NCI-H526 treated with DMSO at 0.1 percent for 48 hours (cell line): ENCODE data around the gene PARVG.

ENCODE experiments used
- DNase-seq: peaks from one replicate; lab custom pipeline; 2025; lab: John Stamatoyannopoulos, UW

PARVG gene

GRCh38 chr22:44242946-44243724, 62.4 kb downstream of the PARVG start:
- DNase-seq: no peak

GRCh38 chr22:44243761-44244160, 63.0 kb downstream of the PARVG start:
- DNase-seq: no peak

- DNase-seq: no peak
Measured at GRCh38 chr22:44244265-44244822, 63.6 kb downstream of the PARVG start.

DNA sequence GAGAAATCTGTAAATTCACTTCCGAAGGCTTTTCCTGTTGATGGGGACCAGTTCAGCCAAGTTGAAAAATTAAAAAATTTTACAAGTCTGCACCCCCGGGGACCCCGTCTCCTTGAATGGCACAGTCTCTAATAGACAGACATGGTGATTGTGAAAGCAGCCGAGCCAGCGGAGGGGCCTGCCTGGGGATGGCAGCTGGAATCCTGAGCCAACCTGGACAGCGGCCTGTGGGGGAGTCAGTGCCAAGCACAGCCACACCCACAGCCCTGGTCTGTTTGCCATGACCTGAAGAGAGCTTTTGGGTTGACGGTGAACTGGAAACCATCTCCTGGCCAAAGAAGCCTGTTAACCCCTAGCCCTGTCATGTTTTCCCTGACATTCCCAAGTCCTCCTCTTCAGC, 64.7 kb downstream of the PARVG start:
- DNase-seq: no peak

- DNase-seq: no peak
Measured at GRCh38 chr22:44245867-44246266, 65.1 kb downstream of the PARVG start.

- no peak for DNase-seq
Measured at GRCh38 chr22:44246615-44247326, 66.0 kb downstream of the PARVG start.

DNA sequence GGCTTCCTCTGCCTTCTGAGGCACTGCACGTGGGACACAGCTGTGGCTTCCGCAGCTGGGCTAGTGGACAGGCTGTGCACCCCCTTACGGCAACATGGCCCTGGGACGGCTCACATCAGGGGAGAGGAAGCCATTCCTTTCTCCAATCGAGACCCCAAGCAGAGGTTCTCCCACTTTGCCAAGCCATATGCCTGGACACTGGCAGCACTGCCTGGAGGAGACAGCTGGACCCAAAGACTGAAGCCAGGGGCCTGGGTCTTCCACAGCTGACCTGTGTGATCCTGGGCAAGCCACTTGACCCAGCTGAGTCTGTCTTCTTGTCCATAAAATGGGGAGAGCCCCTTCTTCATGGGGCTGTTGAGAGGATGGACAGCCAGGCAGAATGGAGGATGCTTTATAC, 66.6 kb downstream of the PARVG start:
- no peak for DNase-seq

DNA sequence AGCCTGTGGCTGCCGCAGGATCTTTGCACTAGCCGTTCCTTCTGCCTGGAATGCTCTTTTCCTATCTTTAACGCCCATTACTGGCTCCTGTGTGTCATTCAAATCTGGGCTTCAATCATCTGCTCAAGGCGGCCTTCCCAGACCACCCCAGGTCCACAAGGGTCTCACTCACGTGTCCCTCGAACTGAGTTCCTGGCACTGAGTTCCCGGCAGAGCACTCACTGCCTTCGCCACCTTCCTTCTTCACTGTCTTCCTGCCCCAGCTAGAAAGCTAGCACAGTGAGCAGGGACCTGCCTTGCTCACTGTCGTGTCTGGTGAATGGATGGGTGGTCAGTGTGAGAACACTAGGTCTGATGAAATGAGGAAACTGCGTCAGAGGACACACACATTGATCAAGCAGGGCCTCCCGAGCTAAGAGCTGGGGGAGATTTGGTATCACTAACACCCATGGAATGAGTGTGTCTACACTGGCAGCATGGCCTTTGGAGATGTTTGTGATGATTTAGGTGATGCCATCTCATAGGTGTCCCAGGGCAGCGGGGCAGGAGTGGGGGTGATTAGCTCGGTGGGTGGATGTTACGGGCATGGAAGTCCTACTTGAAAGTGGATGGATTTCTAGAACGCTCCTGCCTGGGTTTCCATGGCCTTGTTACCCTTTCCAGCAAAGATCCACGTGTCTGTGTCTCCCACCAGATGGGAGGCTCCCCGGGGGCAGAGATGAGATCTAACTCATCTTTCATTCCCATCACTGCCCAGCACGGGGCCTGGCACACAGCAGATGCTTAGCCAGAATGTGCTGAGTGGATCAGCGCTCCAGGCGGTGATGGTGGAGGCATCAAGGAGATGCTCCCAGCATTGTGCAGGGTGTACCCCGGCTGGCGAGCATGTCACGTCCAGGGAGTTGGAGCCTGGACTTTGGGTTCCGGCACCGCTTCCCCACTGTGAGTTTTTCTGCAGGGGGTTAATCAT, 67.5 kb downstream of the PARVG start:
- DNase-seq: no peak

DNA sequence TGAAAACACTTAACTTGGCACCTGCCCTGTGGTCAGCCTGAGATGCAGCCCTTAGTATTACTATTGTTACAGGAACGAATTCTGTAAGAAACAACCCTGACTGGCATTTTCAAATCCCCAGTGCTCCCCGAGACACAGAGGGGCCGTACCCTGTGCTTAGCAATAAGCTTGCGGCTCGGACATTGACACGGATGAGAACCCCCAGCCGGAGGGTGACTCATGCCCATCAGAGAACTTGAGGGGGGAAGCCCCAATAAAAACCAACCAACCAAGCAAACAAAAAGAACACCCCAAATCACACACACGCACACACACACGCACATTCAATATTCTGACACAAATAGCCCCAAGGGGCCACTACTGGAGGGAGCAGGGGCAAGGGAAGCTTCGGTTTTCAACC, 68.2 kb downstream of the PARVG start:
- no peak for DNase-seq

- no peak for DNase-seq
Measured at GRCh38 chr22:44249376-44250147, 68.8 kb downstream of the PARVG start.

DNA sequence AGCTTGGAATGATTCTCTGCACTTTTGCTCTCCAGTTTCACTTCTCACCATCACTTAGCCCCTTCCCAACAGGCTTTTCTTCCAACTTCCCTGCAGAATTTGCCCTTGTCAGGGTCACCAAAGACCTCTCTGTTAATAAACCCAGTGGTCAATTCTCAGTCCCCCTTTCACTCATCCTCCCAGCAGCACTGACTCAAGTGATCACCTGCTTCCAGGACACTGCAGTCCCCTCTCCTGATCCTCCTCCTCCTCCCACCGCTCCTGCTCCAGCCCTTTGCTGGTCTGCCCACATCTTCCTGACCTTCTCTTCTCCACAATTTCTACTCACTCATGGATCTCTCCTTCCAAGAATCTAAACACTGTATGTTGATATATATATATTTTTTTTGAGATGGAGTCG, 74.1 kb downstream of the PARVG start:
- DNase-seq: no peak

GRCh38 chr22:44256085-44256484, 75.4 kb downstream of the PARVG start:
- DNase-seq: no peak

- no peak for DNase-seq
Measured at GRCh38 chr22:44256556-44257485, 76.1 kb downstream of the PARVG start.
